Measurements from ENCODE around the gene NME4.

DNA sequence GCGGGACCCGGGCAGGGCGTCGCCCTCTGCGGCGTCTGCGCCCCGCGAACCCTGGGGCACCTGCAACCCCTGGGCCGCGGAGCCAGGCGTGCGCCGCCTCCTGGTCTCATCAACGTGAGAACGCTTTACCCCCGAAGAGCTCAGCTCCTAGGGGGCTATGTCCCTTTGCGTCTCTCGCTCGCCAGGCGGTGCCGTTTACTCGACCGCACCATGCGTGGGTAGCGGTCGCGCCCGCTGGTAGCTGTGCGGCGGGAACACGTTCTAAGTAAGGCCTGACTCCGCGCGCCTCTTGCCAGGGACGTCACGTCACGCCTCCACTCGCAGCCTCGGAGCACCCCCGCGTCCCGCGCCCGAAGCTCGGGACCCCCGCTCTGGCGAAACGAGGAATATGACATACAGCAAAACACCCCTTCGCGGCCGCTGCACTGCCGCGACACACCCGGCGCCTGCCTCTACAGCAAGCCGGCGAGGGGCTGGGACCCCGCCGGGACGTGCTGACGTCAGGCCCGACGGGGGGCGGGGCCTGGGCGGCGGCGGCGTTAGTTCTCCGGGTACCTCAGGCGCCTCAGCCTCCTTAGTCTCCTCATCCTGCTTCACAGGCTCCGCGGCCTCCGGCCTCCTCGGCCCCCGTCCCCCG is 28.2 kb downstream of the NME4 start, which contains the start of gene RAB11FIP3:
- TF ChIP-seq CTCF (IDR thresholded peaks at IDR 0.05) = no peak
- peak in 1 of 2 donors; percentile 20 for TF ChIP-seq POLR2A (IDR thresholded peaks at IDR 0.05)

Measured in lower leg skin (tissue), 3 donors.